ENCODE results near the gene ADGRG2.
"Not testable (repeated sequence)": the region's sequence is repeated elsewhere in the genome, so short reads cannot be mapped to it uniquely, and the experiment has no call there.

DNA sequence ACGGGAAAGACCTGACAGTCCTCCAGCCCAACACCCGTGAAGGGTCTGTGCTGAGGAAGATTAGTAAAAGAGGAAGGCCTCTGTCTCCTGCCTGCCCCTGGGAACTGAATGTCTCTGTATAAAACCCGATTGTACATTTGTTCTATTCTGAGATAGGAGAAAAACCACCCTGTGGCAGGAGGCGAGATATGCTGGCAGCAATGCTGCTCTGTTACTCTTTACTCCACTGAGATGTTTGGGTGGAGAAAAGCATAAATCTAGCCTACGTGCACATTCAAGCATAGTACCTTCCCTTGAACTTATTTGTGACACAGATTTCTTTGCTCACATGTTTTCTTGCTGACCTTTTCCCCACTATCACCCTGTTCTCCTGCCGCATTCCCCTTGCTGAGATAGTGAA, 142.0 kb downstream of the ADGRG2 start:
- not testable (repeated sequence) for TF ChIP-seq TAF1 (IDR thresholded peaks at IDR 0.05; ENCODE audit: borderline replicate concordance, low read depth, low read length); POLR2A (IDR thresholded peaks at IDR 0.05; ENCODE audit: low read depth, low read length); POLR2AphosphoS5 (IDR thresholded peaks at IDR 0.05; ENCODE audit: low read depth, low read length)
